DND-41 (cell line): Measurements from ENCODE around the gene RPUSD1.

Experiments used
- EZH2 ChIP-seq: IDR thresholded peaks from 3 replicates; pipeline ENCODE4 v1.6.1; 2012; ENCODE audit warnings: borderline replicate concordance, low read depth, mild to moderate bottlenecking, moderate library complexity, low read length, inconsistent platforms; ENCODE audit not compliant: severe bottlenecking
- TF ChIP-seq, protein P1 (sequence below): IDR thresholded peaks from 2 replicates; pipeline ENCODE4 v1.5.1; 2012; ENCODE audit warnings: borderline replicate concordance, low read length, moderate library complexity, mild to moderate bottlenecking; ENCODE audit not compliant: poor library complexity, severe bottlenecking; ENCODE audit errors: extremely low read depth

DNA sequence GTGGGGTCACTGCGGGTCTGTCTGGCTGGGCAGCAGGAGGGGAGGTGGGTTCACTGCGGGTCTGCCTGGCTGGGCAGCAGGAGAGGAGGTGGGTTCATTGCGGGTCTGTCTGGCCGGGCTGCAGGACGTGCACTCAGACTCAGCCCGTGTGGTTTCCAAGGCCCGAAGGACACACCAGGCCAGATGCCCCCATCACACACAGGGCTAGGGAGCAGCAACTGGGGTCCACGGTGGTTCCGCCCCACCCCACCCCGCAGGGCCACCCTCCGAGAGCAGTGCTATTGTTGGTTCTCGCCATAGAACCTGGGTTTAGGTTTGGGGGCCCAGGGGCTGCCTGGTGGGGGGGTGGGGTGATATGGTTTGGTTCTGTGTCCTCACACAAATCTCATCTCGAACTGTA, 41.5 kb downstream of the RPUSD1 start:
- TF ChIP-seq, protein P1, sequence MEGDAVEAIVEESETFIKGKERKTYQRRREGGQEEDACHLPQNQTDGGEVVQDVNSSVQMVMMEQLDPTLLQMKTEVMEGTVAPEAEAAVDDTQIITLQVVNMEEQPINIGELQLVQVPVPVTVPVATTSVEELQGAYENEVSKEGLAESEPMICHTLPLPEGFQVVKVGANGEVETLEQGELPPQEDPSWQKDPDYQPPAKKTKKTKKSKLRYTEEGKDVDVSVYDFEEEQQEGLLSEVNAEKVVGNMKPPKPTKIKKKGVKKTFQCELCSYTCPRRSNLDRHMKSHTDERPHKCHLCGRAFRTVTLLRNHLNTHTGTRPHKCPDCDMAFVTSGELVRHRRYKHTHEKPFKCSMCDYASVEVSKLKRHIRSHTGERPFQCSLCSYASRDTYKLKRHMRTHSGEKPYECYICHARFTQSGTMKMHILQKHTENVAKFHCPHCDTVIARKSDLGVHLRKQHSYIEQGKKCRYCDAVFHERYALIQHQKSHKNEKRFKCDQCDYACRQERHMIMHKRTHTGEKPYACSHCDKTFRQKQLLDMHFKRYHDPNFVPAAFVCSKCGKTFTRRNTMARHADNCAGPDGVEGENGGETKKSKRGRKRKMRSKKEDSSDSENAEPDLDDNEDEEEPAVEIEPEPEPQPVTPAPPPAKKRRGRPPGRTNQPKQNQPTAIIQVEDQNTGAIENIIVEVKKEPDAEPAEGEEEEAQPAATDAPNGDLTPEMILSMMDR = no peak
- TF ChIP-seq EZH2 = no peak
